PC-9 (cell line): Measurements from ENCODE around the gene C14orf132. TPM values are rescaled to one million over a fixed set of nuclear protein-coding genes. Genes with fewer than 3 reads are reported as not detected.

ENCODE experiments used
- BruUV-seq: library from RNA; stranded (reverse); fragments of 400-500 nt; replicated peaks from 2 replicates; lab custom pipeline; 2021; lab: Mats Ljungman, UMichigan
- CTCF ChIA-PET: fragments of 300-600 bp; sonication (Branson Sonifier 250); formaldehyde crosslinking; loops from one replicate; lab custom pipeline; 2022; ENCODE audit warnings: antibody characterized with exemption; lab: Charles Lee
- POLR2A ChIA-PET: fragments of 300-600 bp; sonication (Branson Sonifier 250); formaldehyde crosslinking; loops from one replicate; lab custom pipeline; 2022; ENCODE audit warnings: antibody characterized with exemption; ENCODE audit not compliant: unreplicated experiment; lab: Charles Lee
- DNase-seq, 2 experiments: peaks; one replicate each; pipeline versions ENCODE4 v3.0.0 to v3.0.0-alpha.2; 2015 to 2022; ENCODE audit warnings: mixed read lengths in 1 of 2
- H2AFZ ChIP-seq: fragments of 200-600 bp; sonication (generic); 2 replicates; pipeline ENCODE4 v1.8.1; 2017; ENCODE audit warnings: antibody characterized with exemption
- H3F3A ChIP-seq: fragments of 200-600 bp; sonication (generic); 2 replicates; pipeline ENCODE4 v1.8.1; 2017; ENCODE audit warnings: antibody characterized with exemption, mild to moderate bottlenecking, low read depth; ENCODE audit not compliant: insufficient read depth
- H3K27ac ChIP-seq: fragments of 200-600 bp; sonication (generic); 2 replicates; pipeline ENCODE4 v1.6.1; 2016; ENCODE audit warnings: mixed run types
- H3K27me3 ChIP-seq: fragments of 200-600 bp; sonication (generic); 2 replicates; pipeline ENCODE4 v1.6.1; 2016; ENCODE audit warnings: low read depth, mixed run types; ENCODE audit not compliant: insufficient read depth
- H3K36me3 ChIP-seq: fragments of 200-600 bp; sonication (generic); 2 replicates; pipeline ENCODE4 v1.6.1; 2016; ENCODE audit warnings: low read depth, mixed run types
- H3K4me1 ChIP-seq: fragments of 200-600 bp; sonication (generic); replicated peaks from 2 replicates; pipeline ENCODE4 v1.6.1; 2016; ENCODE audit warnings: mixed run types; ENCODE audit not compliant: insufficient read depth
- H3K4me2 ChIP-seq: fragments of 200-600 bp; sonication (generic); 2 replicates; pipeline ENCODE4 v1.6.1; 2017; ENCODE audit warnings: mixed run types
- H3K4me3 ChIP-seq: fragments of 200-600 bp; sonication (generic); 2 replicates; pipeline ENCODE4 v1.6.1; 2016; ENCODE audit warnings: mixed run types
- H3K79me2 ChIP-seq: fragments of 200-600 bp; sonication (generic); 2 replicates; pipeline ENCODE4 v1.6.1; 2017; ENCODE audit warnings: low read depth, mixed run types
- H3K9me2 ChIP-seq: fragments of 200-600 bp; sonication (generic); 2 replicates; pipeline ENCODE4 v1.8.1; 2017; ENCODE audit warnings: mild to moderate bottlenecking; ENCODE audit not compliant: insufficient read depth
- H3K9me3 ChIP-seq: fragments of 200-600 bp; sonication (generic); 2 replicates; pipeline ENCODE4 v1.8.1; 2016; ENCODE audit warnings: low read depth; ENCODE audit not compliant: insufficient read depth
- H4K20me1 ChIP-seq: fragments of 200-600 bp; sonication (generic); 2 replicates; pipeline ENCODE4 v1.8.1; 2017; ENCODE audit not compliant: insufficient read depth
- EZH2 ChIP-seq: fragments of 200-600 bp; sonication (generic); IDR thresholded peaks from 2 replicates; pipeline ENCODE4 v1.8.0; 2017; ENCODE audit warnings: antibody characterized with exemption, low read depth
- intact Hi-C: fragments of 100-400 bp; cut with micrococcal nuclease; formaldehyde crosslinking; loops from one replicate; pipeline ENCODE4 v1.10.0; 2022; ENCODE audit not compliant: unreplicated experiment
- total RNA-seq: library from RNA; stranded (reverse); gene quantifications from 2 replicates; pipeline ENCODE4 v1.2.3, GENCODE V29; 2021
- TF ChIP-seq, protein P1 (sequence below): fragments of 200-600 bp; sonication (generic); conservative IDR thresholded peaks from 2 replicates; pipeline ENCODE4 v1.6.1; 2017; ENCODE audit warnings: mixed run types, antibody characterized with exemption, mild to moderate bottlenecking, moderate library complexity

Gene C14orf132
- total RNA-seq, 1 experiment from 2014 or later, result not detected

DNA sequence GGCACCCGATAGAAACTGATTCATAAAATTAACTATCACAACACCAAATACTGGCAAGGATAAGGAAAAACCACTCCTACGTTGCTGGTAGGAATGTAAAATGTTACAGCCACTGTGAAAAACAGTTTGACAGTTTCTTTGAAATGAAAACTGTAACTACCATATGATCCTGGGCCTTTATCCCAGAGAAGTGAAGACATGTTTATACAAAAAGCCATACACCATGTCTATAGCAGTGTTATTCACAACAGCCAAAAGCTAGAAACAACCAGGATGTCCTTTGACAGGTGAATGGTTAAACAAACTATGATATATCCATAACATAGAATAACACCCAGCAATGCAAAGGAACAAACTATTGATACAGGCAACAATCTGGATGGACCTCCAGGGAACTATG, 3.7 kb upstream of the C14orf132 start:
- H3K27ac ChIP-seq, result no peak overlapping the region
- no peaks in the 10 kb centered on the region for H3K9me3 ChIP-seq
- H4K20me1 ChIP-seq, result no peaks in the 10 kb centered on the region
- H3K4me1 ChIP-seq, result no peaks in the 10 kb centered on the region
- TF ChIP-seq, protein P1, sequence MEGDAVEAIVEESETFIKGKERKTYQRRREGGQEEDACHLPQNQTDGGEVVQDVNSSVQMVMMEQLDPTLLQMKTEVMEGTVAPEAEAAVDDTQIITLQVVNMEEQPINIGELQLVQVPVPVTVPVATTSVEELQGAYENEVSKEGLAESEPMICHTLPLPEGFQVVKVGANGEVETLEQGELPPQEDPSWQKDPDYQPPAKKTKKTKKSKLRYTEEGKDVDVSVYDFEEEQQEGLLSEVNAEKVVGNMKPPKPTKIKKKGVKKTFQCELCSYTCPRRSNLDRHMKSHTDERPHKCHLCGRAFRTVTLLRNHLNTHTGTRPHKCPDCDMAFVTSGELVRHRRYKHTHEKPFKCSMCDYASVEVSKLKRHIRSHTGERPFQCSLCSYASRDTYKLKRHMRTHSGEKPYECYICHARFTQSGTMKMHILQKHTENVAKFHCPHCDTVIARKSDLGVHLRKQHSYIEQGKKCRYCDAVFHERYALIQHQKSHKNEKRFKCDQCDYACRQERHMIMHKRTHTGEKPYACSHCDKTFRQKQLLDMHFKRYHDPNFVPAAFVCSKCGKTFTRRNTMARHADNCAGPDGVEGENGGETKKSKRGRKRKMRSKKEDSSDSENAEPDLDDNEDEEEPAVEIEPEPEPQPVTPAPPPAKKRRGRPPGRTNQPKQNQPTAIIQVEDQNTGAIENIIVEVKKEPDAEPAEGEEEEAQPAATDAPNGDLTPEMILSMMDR, result no peak
- no peak for TF ChIP-seq EZH2
- ChIA-PET CTCF (no interaction called here), POLR2A (no interaction called here)
- H3K36me3 ChIP-seq, result no peaks in the 10 kb centered on the region
- no peak overlapping the region for H2AFZ ChIP-seq
- no peak for DNase-seq
- H3K4me3 ChIP-seq, result no peak overlapping the region
- no TSS peak for BruUV-seq
- H3K27me3 ChIP-seq, result 0 out of 2 replicates have a peak, but pooled peaks cover 3% of the 10 kb centered on the region
- no peaks in the 10 kb centered on the region for H3K9me2 ChIP-seq
- H3K4me2 ChIP-seq, result no peak overlapping the region
- H3F3A ChIP-seq, result no peaks in the 10 kb centered on the region
- no peaks in the 10 kb centered on the region for H3K79me2 ChIP-seq
- intact Hi-C loops, result no loop called here

DNA sequence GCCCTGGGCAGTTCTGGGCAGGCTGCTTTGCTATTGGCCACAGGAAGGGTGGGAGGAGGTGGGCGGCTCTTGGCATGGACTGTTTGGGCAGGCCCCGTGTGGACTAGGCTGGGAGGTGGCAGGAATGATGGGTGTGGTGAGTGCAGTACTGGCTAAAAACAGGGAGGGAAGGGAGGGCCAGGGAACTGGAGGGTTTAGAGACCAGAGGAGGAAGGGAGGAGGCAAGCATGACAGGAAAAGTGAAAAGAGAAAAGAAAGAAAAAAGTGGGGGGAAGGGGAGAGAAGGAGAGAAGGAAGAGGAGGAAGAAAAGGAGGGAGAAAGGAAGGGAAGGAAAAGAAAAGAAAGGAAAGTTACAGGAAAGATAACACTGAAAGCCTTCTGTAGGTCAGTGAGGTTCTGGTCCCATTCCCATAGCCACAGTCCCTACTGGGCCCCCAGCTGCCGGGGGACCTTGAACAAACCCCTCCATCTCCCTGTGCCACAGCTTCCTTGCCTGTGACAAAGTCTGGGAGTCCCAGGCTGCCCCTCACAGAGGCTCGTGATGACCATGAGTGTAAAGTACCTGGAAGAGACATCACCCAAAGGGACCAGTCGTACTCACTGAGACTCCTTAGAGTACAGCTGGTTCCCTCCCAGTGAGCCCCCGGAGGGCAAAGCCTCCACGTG, 1.1 kb upstream of the C14orf132 start:
- Histone ChIP-seq H3K79me2 (no peaks in the 10 kb centered on the region), H3K27ac (no peak overlapping the region), H4K20me1 (no peaks in the 10 kb centered on the region), H3K27me3 (peaks cover 13% of the 10 kb centered on the region; the same call in 1 of the 2 replicates), H3K4me2 (no peak overlapping the region), H3K36me3 (no peaks in the 10 kb centered on the region), H3F3A (no peaks in the 10 kb centered on the region), H3K4me3 (no peak overlapping the region), H3K9me3 (no peaks in the 10 kb centered on the region), H3K4me1 (no peaks in the 10 kb centered on the region), H3K9me2 (no peaks in the 10 kb centered on the region), H2AFZ (no peak overlapping the region)
- TF ChIP-seq, protein P1, result no peak
- TF ChIP-seq EZH2, result no peak
- ChIA-PET POLR2A (no interaction called here), CTCF (no interaction called here)
- DNase-seq, result no peak
- intact Hi-C loops, result no loop called here
- BruUV-seq, result no TSS peak

DNA sequence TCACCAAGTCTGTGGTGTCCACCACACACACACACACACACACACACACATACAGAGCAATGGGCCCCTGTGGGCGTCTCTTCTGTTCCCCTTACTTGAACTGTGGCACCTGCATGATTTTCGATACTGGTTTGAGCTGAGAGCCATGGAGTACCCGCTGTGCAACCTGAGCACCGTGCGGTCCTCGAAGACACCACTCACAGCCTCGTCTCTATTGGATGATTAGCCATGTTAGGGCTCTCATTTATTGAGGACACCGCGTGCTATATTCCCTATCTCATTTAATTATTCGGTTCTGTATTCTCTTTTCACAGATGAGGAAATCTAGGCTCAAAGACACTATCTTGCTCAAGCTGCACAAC, 623 bp upstream of the C14orf132 start:
- no peak overlapping the region for H2AFZ ChIP-seq
- H3K27me3 ChIP-seq, result peaks cover 16% of the 10 kb centered on the region; the same call in 1 of the 2 replicates
- ChIA-PET POLR2A (no interaction called here), CTCF (no interaction called here)
- no peak for TF ChIP-seq EZH2
- TF ChIP-seq, protein P1, result no peak
- no peaks in the 10 kb centered on the region for H3F3A ChIP-seq
- H3K36me3 ChIP-seq, result no peaks in the 10 kb centered on the region
- no peak overlapping the region for H3K27ac ChIP-seq
- no peaks in the 10 kb centered on the region for H3K9me3 ChIP-seq
- no peak for DNase-seq
- no TSS peak for BruUV-seq
- intact Hi-C loops, result no loop called here
- H3K79me2 ChIP-seq, result no peaks in the 10 kb centered on the region
- no peak overlapping the region for H3K4me2 ChIP-seq
- H3K9me2 ChIP-seq, result no peaks in the 10 kb centered on the region
- H3K4me3 ChIP-seq, result no peak overlapping the region
- H3K4me1 ChIP-seq, result no peaks in the 10 kb centered on the region
- no peaks in the 10 kb centered on the region for H4K20me1 ChIP-seq
